T-helper 2 cell (primary cell): Measurements from ENCODE around the gene NDFIP1.
A peak's percentile ranks its signal among the peaks of the same experiment; 100 is the strongest.

Experiments
- DNase-seq, 5 experiments: peaks; one replicate each; pipeline versions ENCODE4 v3.0.0 to v3.0.0-alpha.2; 2012 to 2022
- total RNA-seq, 2 donors: gene quantifications; one replicate each; lab custom pipeline; 2026; lab: John Stamatoyannopoulos, UW

NDFIP1 gene, protein sequence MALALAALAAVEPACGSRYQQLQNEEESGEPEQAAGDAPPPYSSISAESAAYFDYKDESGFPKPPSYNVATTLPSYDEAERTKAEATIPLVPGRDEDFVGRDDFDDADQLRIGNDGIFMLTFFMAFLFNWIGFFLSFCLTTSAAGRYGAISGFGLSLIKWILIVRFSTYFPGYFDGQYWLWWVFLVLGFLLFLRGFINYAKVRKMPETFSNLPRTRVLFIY
- total RNA-seq: 106 to 164 reads per million in 2 donors

- DNase-seq: peak; percentile 66 to 92 (median 78)
Observed at GRCh38 chr5:142108432-142109330, at the start of gene NDFIP1. NDFIP1 (plus strand) TSS chr5:142108779; CDS start chr5:142108975, 196 bp downstream.

DNA sequence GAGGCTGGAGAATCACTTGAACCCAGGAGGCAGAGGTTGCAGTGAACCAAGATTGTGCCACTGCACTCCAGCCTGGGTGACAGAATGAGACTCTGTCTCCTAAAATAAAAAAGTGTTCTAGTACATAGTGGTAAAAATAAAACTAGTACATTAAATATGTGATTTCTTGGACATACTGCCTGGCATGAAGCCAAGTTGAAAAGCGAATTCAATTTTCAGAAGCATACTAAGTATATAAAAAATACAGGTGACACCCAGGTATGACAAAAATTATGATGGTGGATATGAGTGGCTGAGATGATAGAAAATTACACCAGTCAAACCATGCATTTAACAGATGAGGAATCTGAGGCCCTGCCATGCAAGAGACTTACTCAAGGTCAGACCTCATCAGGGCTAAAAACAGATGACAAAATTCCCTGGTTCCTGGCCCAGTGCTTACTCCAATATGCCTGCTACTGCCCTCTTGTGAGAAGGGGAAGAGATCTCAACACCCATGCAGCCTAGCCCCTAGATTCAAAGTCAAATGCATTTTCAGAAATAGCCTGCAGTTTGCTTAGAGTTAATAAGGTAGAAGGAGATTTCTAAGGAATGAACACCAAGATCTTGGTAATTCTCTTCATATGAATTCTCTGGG, 49.2 kb upstream of the NDFIP1 start:
- no peak for DNase-seq

DNA sequence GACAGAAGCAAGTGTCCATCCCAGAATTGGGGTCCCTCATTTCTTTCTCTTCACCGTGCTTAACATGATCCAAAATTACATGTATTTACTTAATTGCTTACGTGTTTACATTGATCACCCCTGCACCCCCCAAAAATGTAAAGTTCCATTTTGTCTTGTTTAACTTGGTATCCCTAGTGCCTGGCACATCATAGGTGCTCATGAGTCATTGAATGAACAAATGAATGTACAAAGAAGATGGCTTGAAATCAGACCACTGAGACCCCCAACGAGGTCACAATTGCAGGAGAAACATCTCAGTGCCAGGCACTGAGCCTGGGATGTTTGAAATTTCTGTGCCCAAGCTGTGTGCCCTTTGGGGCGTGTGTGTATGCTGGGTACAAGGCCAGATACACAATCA, 45.2 kb upstream of the NDFIP1 start:
- DNase-seq: no peak

- peak in 4 of 5 experiments; percentile 2 to 80 (median 12) for DNase-seq
Observed at GRCh38 chr5:142063878-142064331, 44.7 kb upstream of the NDFIP1 start.

DNA sequence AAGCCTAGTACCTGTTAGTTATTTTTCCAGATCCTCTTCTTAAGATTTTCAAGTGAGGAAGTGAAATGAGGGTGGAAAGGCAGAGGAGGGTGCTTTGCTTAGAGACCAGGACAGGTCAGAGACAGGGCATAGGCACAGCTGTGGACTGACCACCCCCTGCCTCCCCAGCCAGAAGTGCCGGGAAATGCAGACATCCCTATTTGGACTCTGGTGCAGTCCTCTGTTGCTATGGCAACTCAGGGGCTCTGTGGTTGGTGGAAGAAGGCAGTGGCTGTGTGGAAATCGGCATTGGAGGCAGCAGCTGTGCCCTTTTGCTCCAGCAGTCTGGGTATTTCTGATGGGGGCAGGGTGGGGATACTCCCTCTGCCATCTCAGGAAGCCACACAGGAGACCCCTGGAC, 43.3 kb upstream of the NDFIP1 start:
- no peak for DNase-seq

- DNase-seq: no peak
Observed at GRCh38 chr5:142069606-142070399, 38.8 kb upstream of the NDFIP1 start.

DNA sequence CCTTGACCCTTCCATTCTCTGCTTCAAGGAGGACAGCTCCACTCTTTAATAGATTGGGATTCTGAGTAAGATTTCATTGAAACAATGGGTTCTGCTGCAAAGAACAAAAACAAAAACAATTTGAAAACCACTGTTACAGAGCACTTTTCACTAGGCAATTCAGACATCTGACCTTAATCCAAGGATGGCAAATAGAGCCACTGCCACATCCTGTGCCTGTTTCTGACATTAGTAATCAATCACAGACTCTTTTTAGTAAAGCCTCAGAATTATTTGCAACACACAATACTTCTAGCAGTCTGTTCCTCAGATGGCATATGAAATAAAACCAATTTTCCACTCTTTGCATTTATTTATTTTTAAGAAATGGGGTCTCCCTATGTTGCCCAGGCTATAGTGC, 37.8 kb upstream of the NDFIP1 start:
- DNase-seq: peak in 1 of 5 experiments; percentile 71

GRCh38 chr5:142072488-142072887, 36.1 kb upstream of the NDFIP1 start:
- DNase-seq: no peak

DNA sequence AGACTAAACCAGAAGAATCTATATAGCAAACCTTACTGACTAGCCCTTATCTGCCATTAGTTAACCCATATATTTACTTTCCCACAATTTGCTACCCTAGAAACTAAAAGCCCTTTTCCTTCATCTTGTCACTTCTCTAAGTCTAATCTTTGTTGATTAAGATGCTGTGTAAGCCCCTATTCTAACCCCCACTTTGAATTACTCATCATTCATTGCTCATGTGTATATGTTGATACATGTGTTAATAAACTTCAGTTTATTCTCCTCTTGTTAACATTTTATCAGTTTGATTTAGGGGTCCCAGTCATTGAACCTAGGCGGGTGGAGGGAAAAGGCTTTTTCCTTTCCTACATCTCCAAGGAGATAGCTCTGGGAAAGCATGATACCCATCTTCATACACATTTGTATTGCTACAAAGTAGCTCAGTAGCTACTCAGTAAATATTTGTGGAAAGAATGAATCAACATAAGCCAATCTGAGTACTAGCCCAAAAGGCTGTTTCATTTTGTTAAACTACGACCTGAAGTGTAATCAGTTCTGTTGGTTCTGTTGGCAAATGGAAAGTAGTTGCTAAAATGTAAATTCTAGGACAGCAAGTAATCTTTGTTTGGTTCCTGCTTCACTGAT, 35.1 kb upstream of the NDFIP1 start:
- DNase-seq: no peak

- peak in 1 of 5 experiments; percentile 53 for DNase-seq
Observed at GRCh38 chr5:142074006-142074405, 34.6 kb upstream of the NDFIP1 start.

DNA sequence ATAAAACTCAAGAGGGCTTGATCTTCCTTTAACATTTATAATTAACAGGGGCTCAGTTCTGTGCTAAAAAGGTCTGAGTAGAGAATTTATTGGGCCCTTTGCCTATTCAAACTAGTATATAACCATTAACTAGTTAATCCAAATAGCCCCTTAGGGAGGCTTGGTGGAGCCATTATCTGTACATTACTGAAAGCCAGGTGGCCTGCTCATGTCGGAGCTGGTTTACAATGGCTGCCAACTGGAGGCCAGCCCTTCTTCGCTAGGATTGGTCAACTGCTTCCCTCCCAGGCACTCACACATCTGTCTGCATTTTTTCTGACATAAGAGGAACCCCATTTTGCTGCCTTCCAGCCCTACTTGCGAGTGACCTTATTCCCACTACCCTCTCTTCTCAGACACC, 30.4 kb upstream of the NDFIP1 start:
- no peak for DNase-seq

- DNase-seq: no peak
Observed at GRCh38 chr5:142078706-142079105, 29.9 kb upstream of the NDFIP1 start.

- DNase-seq: no peak
Observed at GRCh38 chr5:142079306-142079721, 29.3 kb upstream of the NDFIP1 start.

GRCh38 chr5:142080248-142080647, 28.3 kb upstream of the NDFIP1 start:
- no peak for DNase-seq

GRCh38 chr5:142082182-142082781, 26.3 kb upstream of the NDFIP1 start:
- DNase-seq: no peak

GRCh38 chr5:142086229-142086628, 22.4 kb upstream of the NDFIP1 start:
- no peak for DNase-seq

DNA sequence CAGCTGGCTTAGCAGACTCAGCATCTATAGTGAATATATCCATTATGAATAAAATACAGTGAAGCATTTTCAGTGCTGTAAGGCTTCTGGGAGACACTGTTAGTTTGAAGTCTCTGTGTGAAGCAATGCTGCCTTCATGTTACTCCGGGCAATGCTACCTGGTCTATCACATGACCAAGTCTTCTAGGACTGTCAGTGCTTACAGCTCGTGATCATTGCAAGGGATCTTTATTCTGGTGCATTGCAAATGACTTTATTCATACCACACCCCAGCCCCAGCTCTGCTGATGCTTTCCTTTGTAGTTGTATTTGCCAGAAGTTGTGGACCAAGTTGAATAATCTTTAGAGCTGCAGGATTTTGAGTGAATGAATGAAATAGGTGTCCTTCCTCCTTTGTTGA, 21.9 kb upstream of the NDFIP1 start:
- DNase-seq: no peak

GRCh38 chr5:142087920-142088679, 20.5 kb upstream of the NDFIP1 start:
- peak in 4 of 5 experiments; percentile 20 to 72 (median 52) for DNase-seq

GRCh38 chr5:142088855-142089479, 19.6 kb upstream of the NDFIP1 start:
- peak in 3 of 5 experiments; percentile 7 to 84 (median 22) for DNase-seq

- no peak for DNase-seq
Observed at GRCh38 chr5:142091012-142091411, 17.6 kb upstream of the NDFIP1 start.
